Astrocyte (in vitro differentiated cells and primary cell): ENCODE data around the gene SPPL2B. TPM values are rescaled to one million over a fixed set of nuclear protein-coding genes. Genes with fewer than 3 reads are reported as not detected.

ENCODE experiments used
- DNase-seq: peaks from one replicate; pipeline ENCODE4 v3.0.0-alpha.2; 2010; ENCODE audit warnings: low read depth
- FAIRE-seq: peaks from 2 replicates; lab custom pipeline; 2011; peaks lifted over from hg19 to GRCh38; lab: Jason Lieb, UNC
- H2AFZ ChIP-seq: 2 replicates; pipeline ENCODE4 v1.6.0; 2012; ENCODE audit warnings: low read depth, low read length, inconsistent platforms
- H3K27ac ChIP-seq: 2 replicates; pipeline ENCODE4 v1.5.1; 2011; ENCODE audit warnings: low read depth, low read length, inconsistent platforms
- H3K27me3 ChIP-seq: 2 replicates; pipeline ENCODE4 v1.6.0; 2011; ENCODE audit warnings: low read length, inconsistent platforms; ENCODE audit not compliant: insufficient read depth
- H3K36me3 ChIP-seq: 2 replicates; pipeline ENCODE4 v1.5.1; 2011; ENCODE audit warnings: low read length, inconsistent platforms; ENCODE audit not compliant: insufficient read depth
- H3K4me1 ChIP-seq: 2 replicates; pipeline ENCODE4 v1.5.1; 2011; ENCODE audit warnings: low read length, inconsistent platforms; ENCODE audit not compliant: insufficient read depth
- H3K4me2 ChIP-seq: 2 replicates; pipeline ENCODE4 v1.6.0; 2012; ENCODE audit warnings: low read length, inconsistent platforms
- H3K4me3 ChIP-seq: 2 replicates; pipeline ENCODE4 v1.5.1; 2011; ENCODE audit warnings: low read depth, mild to moderate bottlenecking, low read length, inconsistent platforms; ENCODE audit not compliant: insufficient read depth
- H3K79me2 ChIP-seq: 2 replicates; pipeline ENCODE4 v1.6.0; 2012; ENCODE audit warnings: mild to moderate bottlenecking, low read length, inconsistent platforms; ENCODE audit not compliant: insufficient read depth
- H3K9ac ChIP-seq: 2 replicates; pipeline ENCODE4 v1.6.0; 2012; ENCODE audit warnings: mild to moderate bottlenecking, low read length, inconsistent platforms
- H3K9me3 ChIP-seq: 2 replicates; pipeline ENCODE4 v1.5.1; 2012; ENCODE audit warnings: low read depth, mild to moderate bottlenecking, low read length, inconsistent platforms; ENCODE audit not compliant: insufficient read depth
- H4K20me1 ChIP-seq: 2 replicates; pipeline ENCODE4 v1.6.0; 2012; ENCODE audit warnings: low read length, inconsistent platforms; ENCODE audit not compliant: insufficient read depth
- H3K27ac Mint-ChIP-seq: one replicate; pipeline ENCODE4 v1.8.0; 2021; ENCODE audit warnings: mild to moderate bottlenecking, mixed read lengths; ENCODE audit not compliant: unreplicated experiment
- H3K27me3 Mint-ChIP-seq: one replicate; pipeline ENCODE4 v1.8.0; 2021; ENCODE audit warnings: low read depth, mixed read lengths; ENCODE audit not compliant: unreplicated experiment
- H3K36me3 Mint-ChIP-seq: one replicate; pipeline ENCODE4 v1.8.0; 2021; ENCODE audit warnings: low read depth, mixed read lengths; ENCODE audit not compliant: unreplicated experiment
- H3K4me1 Mint-ChIP-seq: one replicate; pipeline ENCODE4 v1.8.0; 2021; ENCODE audit warnings: low read depth, mixed read lengths; ENCODE audit not compliant: unreplicated experiment
- H3K4me3 Mint-ChIP-seq: one replicate; pipeline ENCODE4 v1.8.0; 2021; ENCODE audit warnings: mild to moderate bottlenecking, moderate library complexity, mixed read lengths; ENCODE audit not compliant: unreplicated experiment
- H3K9me3 Mint-ChIP-seq: one replicate; pipeline ENCODE4 v1.8.0; 2021; ENCODE audit warnings: mild to moderate bottlenecking, mixed read lengths; ENCODE audit not compliant: unreplicated experiment
- CTCF ChIP-seq: IDR thresholded peaks from 2 replicates; pipeline ENCODE4 v1.5.1; 2011; ENCODE audit warnings: low read depth, mild to moderate bottlenecking, inconsistent platforms, low read length, moderate library complexity; ENCODE audit not compliant: insufficient read depth
- EZH2 ChIP-seq: IDR thresholded peaks from 2 replicates; pipeline ENCODE4 v1.6.1; 2012; ENCODE audit warnings: mild to moderate bottlenecking, low read length, inconsistent platforms; ENCODE audit not compliant: insufficient read depth
- total RNA-seq: library from RNA; stranded (reverse); gene quantifications from 2 replicates; pipeline ENCODE4 v1.2.1, GENCODE V29; 2021

SPPL2B gene
- total RNA-seq, 1 donor from 2014 or later, result 55.4 TPM

GRCh38 chr19:2361246-2362045, 33.0 kb downstream of the SPPL2B start:
- FAIRE-seq, result no peak
- no peaks in the 10 kb centered on the region for H3K9me3 Mint-ChIP-seq
- H3K27me3 ChIP-seq, result peaks cover 27% of the 10 kb centered on the region

GRCh38 chr19:2362046-2362969, 33.8 kb downstream of the SPPL2B start:
- TF ChIP-seq EZH2 (no peak), CTCF (no peak)

More at GRCh38 chr19:2361246-2362045, 33.0 kb downstream of the SPPL2B start:
- Mint-ChIP-seq H3K4me1 (no peaks in the 10 kb centered on the region), H3K4me3 (no peak overlapping the region), H3K27ac (no peak overlapping the region), H3K36me3 (no peaks in the 10 kb centered on the region), H3K27me3 (peaks cover 17% of the 10 kb centered on the region)
- no peak for TF ChIP-seq EZH2
- TF ChIP-seq CTCF, result no peak
- no peak overlapping the region for H3K4me3 ChIP-seq
- H3K27ac ChIP-seq, result no peak overlapping the region
- H3K9ac ChIP-seq, result no peak overlapping the region
- DNase-seq, result no peak
- no peaks in the 10 kb centered on the region for H3K4me1 ChIP-seq
- H2AFZ ChIP-seq, result no peak overlapping the region
- no peaks in the 10 kb centered on the region for H3K36me3 ChIP-seq
- H3K79me2 ChIP-seq, result no peaks in the 10 kb centered on the region
- H3K4me2 ChIP-seq, result no peak overlapping the region
- peaks cover 9% of the 10 kb centered on the region for H4K20me1 ChIP-seq
- H3K9me3 ChIP-seq, result peaks cover 5% of the 10 kb centered on the region

More at GRCh38 chr19:2362046-2362969, 33.8 kb downstream of the SPPL2B start:
- H3K27me3 ChIP-seq, result peaks cover 27% of the 10 kb centered on the region
- Mint-ChIP-seq H3K4me1 (no peaks in the 10 kb centered on the region), H3K4me3 (no peak overlapping the region), H3K27ac (no peak overlapping the region), H3K36me3 (no peaks in the 10 kb centered on the region), H3K27me3 (peaks cover 17% of the 10 kb centered on the region), H3K9me3 (no peaks in the 10 kb centered on the region)
- H3K9me3 ChIP-seq, result peaks cover 5% of the 10 kb centered on the region
- FAIRE-seq (no peak), DNase-seq (no peak)
- peaks cover 9% of the 10 kb centered on the region for H4K20me1 ChIP-seq
- H3K36me3 ChIP-seq, result no peaks in the 10 kb centered on the region
- H3K4me2 ChIP-seq, result no peak overlapping the region
- H2AFZ ChIP-seq, result no peak overlapping the region
- H3K9ac ChIP-seq, result no peak overlapping the region
- H3K4me3 ChIP-seq, result no peak overlapping the region
- H3K27ac ChIP-seq, result no peak overlapping the region
- H3K4me1 ChIP-seq, result no peaks in the 10 kb centered on the region
- H3K79me2 ChIP-seq, result no peaks in the 10 kb centered on the region
